GM18909 (cell line): ENCODE data around the gene SYNPO.

Experiments used
- ATAC-seq: cut with Tn5 transposase; IDR thresholded peaks from one replicate; pipeline ENCODE4 v1.9.1; 2021; ENCODE audit warnings: mild to moderate bottlenecking; ENCODE audit not compliant: unreplicated experiment, poor library complexity

SYNPO gene

GRCh38 chr5:150674341-150674821, 33.9 kb downstream of the SYNPO start:
- ATAC-seq = no peak

GRCh38 chr5:150675069-150675468, 34.6 kb downstream of the SYNPO start:
- no peak for ATAC-seq

- no peak for ATAC-seq
Observed at GRCh38 chr5:150676578-150676977, 36.1 kb downstream of the SYNPO start.

GRCh38 chr5:150689120-150689519, 48.7 kb downstream of the SYNPO start:
- no peak for ATAC-seq

- no peak for ATAC-seq
Observed at GRCh38 chr5:150690760-150691159, 50.3 kb downstream of the SYNPO start.

GRCh38 chr5:150692276-150692675, 51.8 kb downstream of the SYNPO start:
- no peak for ATAC-seq

GRCh38 chr5:150694612-150695011, 54.2 kb downstream of the SYNPO start:
- ATAC-seq = no peak

- no peak for ATAC-seq
Observed at GRCh38 chr5:150700246-150700593, 59.8 kb downstream of the SYNPO start.

GRCh38 chr5:150700594-150701377, 60.3 kb downstream of the SYNPO start, which contains the start of gene RBM22:
Gene RBM22 (minus strand): TSS chr5:150701062. CDS start chr5:150700985, 77 bp downstream.
- peak; percentile 95 for ATAC-seq

GRCh38 chr5:150703762-150704161, 63.3 kb downstream of the SYNPO start:
- no peak for ATAC-seq

- ATAC-seq = no peak
Observed at GRCh38 chr5:150706776-150707390, 66.4 kb downstream of the SYNPO start.
